Globus pallidus (tissue), 1 donor: ENCODE results near the gene NUDT17.
A peak's percentile ranks its signal among the peaks of the same experiment; 100 is the strongest.

Experiments used
- DNase-seq: peaks from one replicate; pipeline ENCODE4 v3.0.0-alpha.2; 2015; ENCODE audit warnings: low spot score

NUDT17 gene

DNA sequence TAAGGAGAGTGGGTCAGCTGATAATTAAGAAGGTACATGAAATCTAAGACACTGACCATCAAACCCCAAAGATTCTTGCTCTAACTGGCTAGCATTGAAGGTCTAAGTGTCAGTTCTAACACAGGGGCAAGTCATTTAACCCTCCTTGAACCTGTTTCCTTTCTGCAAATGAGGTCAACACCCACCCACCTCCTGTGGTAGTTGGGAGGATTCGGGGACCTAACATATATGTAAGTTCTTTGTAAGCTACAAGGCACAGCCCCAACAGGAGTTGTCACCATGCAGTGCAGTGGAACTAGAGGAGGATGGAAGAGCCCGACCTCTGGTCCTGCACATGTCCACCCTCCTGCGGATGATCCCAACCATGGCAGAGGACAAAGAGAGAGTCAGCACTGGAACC, 2.4 kb downstream of the NUDT17 start:
- no peak for DNase-seq

DNA sequence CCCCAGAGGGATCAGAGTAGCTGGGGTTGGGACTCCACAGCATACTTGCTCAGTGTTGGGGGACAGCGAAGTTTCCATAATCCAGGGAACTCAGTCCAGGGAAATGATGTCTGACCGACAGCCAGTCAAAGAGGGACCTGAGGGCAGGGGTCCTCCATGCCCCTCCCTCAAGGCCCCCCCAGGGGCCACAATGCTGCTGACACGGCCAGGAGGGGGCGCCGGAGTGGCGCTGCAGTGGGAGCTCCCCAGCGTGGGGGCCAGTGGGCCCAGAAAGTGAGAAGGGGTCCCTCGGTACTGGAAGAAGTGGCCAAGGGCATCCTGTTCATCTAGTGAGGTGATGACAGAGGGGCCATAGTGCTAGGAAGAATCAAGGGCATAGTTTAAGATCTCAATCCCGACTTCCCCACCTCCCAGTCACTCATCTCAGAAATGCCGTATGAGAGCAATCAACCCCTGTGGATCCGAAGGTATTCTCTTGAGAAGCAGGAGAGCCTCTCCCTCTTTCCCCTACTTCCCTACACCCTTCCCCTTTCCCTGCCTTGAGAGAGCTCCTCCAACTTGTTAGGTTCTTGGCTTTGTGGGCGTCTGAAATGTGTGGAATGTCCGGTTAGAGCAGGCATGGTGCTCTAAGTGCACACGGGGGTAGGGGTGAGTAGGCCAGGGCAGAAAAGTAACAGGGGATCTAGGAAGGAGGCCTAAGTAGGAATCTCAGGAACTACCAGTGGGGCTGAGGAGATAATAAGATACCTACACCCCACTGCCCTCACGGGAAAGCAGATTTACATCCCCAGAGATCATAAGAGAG, 4.1 kb downstream of the NUDT17 start:
- no peak for DNase-seq

DNA sequence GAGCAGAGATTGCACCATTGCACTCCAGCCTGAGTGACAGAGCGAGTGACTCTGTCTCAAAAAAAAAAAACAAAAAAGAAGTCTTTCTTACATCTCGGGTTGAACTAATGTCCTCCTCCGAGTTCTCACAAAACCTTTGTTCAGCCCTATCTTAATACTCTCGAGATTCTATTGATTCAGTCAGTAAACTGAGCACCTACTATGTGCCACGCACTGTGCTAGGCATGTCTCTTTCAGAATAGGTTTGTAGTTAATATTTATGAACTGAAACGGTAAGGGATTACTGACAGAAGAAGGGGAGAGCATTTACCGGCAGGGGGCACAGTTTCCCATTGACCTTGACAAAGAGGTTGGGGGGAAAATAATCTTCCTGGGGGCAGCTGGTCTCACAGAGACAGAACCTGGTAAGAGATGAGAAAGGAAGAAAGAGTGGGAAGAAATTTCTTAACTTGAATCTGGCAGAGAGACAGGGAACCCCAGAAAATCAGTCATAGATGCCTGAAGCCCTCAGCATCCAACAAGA, 10.1 kb downstream of the NUDT17 start:
- no peak for DNase-seq

DNA sequence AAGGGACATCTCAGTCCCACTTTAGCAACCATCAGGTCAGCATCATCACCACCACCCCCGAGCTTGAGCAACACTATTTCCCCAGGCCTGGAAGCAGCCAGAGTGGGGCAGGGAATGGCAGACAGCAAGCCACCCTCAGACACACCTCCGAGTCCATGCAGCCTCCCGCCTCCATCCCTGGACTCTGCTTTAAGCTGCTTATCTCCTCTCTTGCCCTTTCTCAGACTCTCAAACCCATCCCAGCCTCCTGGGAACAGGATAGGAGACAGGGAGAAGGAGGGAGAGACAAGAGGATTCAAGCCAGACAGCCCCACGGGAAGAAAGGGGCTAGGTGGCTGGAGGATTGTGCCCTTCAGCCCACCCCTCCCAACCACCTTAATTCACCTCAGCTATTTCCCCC, 11.7 kb downstream of the NUDT17 start:
- DNase-seq = no peak

DNA sequence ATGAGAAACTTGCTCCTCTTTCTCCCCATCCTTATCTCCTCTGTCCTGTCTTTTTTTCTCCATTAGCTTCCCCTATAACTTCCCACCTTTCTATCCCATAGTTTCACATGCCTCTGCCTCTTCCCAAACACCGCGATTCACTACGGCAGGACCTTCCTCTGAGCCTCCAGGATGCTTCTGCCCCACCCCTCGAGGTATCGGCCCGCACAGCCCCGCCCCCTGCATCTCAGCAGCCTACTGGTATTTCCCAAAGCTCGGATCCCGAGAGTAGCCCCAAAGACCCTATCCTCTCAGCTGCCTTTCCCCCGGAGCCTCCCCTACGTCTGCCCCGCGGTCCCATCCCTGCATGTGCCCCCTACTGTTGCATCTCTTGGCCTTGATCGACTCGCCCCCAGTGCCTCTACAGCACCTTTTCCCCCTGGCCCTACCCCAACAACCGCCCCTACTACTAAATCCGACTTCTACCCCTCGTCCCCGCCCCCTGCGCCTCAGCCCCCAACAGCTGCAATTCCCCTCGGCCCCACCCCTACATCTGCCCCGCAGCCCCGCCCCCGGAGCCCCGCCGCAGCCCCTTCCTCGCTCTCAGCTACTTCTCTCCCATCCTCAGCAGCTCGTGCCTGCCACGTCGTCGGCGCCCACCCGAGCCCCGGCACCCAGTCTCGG, 12.9 kb downstream of the NUDT17 start:
- DNase-seq = no peak

DNA sequence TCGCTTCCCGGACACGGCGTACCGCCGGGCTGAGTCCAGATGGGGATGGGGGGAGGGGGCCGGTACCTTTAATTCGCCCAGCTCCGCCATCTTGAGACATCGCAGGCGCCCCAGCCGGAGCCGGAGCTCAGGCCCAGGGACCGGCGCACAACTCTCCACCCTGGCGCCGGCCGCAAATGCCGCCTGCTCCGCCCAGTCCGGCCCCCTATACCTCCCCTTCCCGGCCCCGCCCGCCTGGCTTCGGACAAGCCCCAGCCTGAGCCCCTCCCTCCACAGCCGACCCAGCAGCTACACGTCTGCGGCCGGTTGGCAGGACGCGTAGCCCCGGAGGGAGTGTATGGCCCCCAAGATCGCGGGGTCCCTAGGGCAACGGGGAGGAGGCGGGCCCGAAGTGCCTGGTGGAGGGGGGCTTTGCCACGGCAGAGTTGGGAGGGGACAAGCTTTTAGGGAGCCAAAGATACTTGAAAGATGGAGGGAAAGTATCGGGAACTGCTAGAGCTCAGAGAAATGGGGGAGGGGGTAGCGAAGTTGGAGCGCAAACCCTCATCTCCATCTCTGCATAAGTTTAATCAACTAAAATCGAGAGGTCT, 13.6 kb downstream of the NUDT17 start, which contains the start of gene PIAS3:
Gene PIAS3, minus strand, starts transcription at position 181 of the 590 bp plus-strand sequence. Its CDS starts 91 bp downstream, at position 90.
- peak; percentile 94 for DNase-seq

DNA sequence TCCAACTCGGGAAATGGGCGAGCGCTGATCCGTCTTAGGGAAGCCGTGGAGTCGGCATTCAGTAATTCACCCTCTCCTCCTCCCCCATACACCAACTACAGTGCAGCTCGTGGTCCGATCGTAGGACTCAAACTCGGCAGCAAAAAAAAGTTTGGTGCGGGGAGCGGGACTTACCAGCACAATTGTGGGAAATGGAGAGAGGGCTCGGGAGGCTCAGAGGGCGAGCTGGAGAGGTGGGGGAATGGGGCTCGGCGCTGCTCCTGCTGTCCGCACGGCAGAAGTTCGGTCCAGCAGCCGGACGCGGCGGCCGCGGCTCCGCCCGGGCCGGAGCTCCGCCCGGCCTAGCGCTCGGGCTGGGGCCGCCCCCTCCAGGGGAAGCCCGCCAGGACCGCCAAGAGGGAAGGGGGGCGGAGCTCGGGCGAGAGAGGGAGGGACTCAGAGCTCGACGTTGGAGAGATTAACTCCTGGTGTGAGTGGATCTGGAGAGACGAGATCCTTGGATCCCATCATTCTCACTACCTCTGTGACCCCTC, 14.1 kb downstream of the NUDT17 start:
- peak; percentile 89 for DNase-seq

DNA sequence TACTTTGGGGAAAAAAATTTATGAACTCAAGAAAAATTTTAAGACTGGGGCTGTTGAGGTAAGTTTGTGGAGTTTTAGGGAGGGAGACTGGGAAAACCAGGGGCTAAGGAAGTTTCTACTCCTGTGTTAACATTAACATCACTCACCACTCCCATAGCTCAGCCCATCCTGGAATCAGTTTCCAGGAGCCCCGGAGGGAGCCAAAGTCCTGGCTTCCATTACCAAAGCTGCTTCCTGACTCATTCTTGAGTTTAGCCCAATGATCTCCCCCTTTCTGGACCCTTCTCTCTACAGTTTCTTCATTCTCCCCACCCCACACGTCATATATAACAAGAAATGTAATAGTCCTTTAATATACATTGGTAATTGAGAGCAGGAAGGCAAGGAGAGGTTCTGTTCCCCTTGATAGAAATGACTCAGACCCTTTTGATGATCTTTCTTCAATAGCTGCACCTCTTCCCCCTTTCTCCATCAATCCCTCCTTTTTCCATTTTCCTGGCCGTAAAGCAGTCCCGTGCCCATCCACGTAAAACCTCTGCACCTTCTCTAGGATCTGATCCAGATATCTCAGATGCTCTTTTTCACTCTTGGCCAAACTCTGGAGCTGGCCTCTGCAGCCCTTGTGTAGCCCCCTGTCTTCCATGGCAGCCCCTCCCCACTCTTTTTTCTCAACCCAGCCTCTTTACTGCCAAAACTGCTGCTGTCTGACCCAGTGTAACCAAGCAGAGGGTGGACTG, 18.0 kb downstream of the NUDT17 start:
- DNase-seq = no peak

DNA sequence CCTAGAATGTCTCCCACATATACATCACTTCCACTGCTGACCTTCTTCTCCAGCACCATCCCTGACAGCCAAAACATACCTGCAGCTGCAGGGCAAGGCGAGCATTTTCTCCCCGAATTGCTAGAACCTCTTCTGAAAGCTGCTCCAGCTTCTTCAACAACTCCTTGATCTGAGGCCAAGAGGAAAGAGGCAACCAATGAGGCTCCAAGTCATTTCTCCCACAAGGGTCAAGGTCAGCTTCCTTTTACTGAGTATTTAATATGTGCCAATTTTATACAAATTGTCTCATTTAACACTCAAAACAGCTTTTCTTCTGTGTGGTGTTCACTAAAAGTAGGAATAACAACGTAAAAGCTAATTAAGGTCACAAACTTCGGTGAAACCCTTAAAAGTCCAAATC, 22.8 kb downstream of the NUDT17 start:
- DNase-seq = no peak

DNA sequence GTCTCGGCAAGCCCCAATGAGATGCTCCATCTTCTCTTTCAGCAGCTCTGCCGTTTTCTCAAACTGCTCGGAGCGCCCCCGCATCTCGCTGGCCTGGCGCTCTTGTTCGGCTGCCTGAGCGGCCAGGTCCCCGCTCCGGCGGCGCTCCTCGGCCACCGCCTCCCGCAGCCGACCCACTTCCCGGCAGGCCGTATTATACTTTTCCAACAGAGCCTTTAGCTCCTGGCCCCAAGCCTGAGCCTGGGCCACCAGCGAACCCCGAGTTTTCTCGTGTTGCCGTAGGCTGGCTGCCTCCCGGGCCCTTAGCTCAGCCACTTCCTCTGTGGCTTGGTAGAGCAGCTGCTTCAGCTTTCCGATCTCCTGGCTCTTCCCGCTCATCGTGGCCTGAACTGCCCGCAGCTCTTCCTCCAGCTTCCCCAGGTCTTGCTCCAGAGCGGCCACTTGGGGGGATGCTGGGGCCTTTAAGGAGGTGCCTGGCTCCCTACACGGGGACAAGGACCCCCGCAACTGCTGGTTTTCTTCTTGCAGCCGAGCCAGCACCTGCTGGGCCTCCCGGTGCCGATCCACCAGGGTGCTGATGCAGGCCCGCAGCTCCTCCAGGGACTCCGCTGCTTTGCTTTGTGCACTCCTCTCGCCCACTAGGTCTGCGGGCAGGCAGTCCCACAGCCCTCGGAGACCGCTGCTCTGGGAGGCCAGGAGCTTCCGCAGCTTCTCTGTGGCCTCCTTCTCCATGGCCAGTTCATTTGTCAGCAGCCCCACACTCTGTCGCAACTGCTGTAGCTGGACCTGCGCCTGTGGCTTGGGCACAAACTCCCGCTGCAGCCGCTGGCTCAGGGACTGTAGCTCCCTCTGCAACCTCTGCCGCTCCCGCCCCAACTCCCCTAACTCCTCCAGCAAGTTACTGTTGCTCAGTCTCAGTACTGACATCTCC, 26.8 kb downstream of the NUDT17 start:
- DNase-seq = peak; percentile 46

DNA sequence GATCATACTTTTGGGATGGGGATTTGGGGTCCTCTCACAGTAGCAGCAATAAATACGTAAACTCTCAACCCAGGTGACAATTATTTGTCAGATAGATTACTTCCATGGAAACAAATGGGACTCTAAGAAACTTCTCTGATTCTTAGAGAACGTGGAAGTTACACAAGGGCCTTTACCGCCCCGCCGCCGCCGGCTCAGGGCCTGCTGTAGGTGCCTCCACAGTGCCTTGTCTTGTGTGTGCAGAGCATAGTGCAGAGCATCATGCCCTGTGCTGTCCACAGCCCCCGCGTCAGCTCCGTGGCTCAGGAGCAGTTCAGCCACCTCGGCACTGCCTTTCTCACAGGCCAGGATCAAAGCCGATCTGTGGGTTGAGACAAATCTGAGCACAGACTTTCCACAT, 29.2 kb downstream of the NUDT17 start:
- no peak for DNase-seq

DNA sequence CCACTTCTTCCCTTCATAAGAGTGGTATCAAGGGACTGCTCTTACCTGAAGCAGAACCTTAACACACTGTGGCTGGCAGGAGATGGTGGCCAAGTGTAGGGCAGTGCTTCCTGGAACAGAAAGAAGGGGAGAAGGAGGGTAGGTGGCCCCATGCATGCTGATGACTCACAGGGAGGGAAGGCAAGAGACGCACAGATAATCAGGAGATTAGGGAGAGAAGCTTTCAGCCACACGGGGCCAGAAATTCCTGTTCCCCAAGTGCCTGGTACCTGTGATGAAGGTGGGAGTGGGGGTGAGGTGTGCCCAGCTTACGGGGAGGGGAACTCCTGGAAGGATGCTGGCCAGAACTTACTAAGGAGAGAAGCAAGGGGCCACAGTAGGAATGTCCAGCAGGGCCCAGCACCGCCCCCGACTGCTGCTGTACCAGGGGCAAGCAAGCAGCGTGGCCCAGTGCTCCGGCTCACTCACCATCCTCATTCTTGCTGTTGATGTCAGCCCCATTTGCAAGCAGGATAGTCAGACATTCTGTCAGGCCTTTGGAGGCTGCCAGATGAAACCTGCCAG, 32.6 kb downstream of the NUDT17 start:
- no peak for DNase-seq

DNA sequence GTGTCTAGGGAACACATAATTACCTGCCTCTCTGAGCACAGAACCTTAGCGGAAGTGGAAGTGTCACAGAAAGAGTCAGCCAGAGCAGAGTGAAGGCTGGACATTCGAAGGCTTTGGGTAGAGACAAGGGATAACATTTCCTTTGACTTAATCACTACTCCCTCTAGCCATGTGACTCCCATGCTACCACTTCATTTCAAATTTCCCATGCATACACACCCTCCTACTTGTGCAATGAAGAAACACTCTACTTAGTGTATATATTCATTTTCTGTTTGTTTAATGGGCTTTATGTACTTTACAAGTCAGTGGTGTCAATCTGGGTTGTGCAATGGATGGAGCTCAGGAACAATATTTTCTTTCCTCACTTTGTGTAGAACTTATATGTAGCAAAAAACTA, 33.3 kb downstream of the NUDT17 start:
- DNase-seq = no peak

DNA sequence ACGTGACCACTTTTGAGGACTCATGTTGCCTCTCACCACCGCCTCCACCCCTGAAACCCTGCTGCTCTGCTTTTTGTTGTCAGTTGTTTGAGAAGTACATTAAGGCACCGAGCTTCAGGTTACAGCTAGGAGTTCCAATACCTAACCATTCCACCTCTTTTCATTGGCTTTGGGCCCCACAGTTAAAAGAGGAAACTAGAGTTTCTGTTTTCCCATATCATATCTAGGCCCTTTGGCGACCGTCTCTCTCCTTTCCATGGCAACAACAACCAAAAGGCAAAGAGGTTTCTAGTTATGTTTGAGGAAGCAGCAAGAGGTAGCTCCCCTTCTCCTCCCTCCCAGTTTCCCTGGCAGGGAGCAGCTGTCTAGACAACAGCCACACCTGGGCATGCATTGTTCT, 34.3 kb downstream of the NUDT17 start:
- DNase-seq = no peak

DNA sequence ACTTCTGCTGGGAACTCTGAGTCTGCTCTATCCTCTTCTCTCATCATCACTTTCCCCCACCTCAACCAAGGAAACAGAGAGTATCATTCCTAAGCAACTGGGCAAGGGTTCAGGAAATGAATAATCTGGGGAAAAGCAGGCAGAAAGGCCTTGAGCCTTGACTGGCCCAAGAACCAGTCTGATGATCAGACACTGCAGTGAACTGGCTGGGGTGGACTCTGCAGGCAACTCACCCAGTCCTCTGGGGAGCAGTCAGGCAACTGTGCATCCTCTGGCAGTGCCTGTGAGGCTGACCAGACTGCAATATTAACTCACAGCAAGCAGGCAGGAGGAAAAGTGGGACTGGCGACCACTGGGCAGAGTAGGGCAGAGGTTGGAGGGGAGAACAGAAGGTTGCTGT, 39.2 kb downstream of the NUDT17 start:
- DNase-seq = no peak

DNA sequence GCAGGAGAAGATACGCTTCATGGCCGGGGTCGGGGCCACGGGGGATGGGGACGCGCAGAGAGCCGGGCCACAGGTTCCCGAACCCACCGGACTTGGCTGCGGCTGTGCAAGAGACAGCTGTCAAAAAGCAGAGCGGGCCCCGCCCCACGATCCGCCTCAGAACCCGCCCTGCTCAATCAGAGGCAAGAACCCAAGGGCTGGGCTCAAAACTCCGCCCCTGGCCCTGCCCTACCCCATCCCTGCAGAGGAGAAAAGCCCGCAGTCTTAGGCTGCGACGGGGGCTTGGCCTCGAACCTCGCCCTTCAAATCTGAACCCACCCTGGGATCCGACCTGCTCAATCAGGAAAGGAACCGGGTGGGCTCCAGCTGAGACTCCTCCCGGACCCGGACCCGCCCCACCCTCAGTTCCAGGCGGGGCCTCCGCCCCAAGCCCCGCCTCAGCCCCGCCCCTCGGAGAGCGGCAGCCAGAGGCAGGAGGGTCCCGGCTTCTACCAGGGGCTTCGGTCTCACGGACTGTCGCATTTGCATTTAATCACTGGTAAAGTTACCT, 40.4 kb downstream of the NUDT17 start, which contains the start of gene ANKRD35:
Gene ANKRD35, minus strand, starts transcription at position 129 of the 550 bp plus-strand sequence. Its CDS starts 108 bp downstream, at position 21.
- peak; percentile 77 for DNase-seq

DNA sequence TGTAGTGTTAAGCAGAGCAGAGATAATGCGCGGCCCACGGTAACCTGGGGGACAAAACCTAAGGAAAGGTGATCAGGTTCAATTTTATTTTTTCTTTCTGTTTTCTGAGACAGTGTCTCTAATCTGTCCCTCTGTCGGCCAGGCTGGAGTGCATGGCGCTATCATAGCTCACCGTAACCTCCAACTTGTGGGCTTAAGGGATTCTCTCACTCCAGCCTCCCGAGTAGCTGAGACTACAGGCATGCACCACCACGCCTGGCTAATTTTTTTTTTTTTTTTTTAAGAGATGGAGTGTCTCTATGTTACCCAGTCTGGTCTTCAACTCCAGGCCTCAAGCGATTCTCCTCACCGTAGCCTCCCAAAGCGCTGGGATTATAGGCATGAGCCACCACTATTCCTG, 41.0 kb downstream of the NUDT17 start:
- DNase-seq = no peak

DNA sequence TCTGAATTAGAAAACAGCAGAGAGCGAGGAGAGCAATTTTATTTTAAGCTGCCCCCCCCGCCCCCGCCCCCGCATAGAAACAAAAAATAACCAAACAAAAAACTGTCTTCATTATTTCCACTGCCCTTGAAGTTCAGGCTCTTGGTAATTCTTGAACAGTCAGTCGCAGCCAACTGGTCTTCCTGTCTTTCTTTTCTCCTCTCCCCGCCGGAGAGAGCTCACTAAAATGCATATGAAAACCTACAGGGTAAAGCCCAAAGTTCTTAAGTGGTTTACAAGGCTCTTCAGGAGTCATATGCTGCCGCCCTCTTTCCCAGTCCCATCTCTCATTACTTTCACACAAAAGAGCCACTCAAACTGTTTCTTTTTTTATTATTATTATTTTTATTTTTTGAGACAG, 41.4 kb downstream of the NUDT17 start:
- no peak for DNase-seq

DNA sequence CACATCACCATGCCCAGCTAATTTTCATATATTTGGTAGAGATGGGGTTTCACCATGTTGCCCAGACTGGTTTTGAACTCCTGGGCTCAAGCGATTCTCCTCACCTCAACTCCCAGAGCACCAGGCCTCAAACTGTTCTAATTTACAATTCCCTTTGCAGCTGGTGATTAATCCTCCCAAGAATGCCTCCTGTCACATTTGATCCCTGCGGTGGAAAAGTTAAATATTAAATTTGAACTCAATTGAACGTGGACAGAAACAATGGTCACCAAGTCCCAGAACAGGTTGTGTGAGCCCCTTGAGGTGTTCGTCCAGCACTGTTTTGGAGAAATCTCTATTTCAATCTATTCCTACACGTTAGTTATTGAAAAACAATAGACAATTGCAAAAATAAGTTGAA, 42.2 kb downstream of the NUDT17 start:
- no peak for DNase-seq

DNA sequence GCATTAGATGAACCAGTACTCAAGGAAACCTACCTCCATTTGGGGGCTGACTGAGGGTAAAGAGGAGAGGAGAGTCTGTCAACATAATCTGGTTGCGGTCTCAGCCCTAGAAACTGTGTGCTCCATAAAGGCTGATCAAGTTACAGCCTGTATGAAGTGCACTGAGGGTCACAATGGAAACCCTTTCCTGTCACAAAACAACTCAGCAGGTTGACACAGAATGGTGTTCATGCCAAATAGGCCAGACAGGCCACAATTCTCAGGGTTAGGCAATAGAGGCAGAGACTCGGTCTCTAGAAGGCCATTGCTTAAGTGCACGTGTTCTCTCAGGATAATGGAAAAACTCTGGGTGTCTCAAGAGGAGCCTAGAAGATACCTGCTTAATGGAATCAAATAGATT, 44.3 kb downstream of the NUDT17 start:
- DNase-seq = no peak
